Measurements from ENCODE around the gene CEP85L. TPM values are rescaled to one million over a fixed set of nuclear protein-coding genes. Genes with fewer than 3 reads are reported as not detected.

The CEP85L gene
- total and polyA plus RNA-seq, 2 experiments from 2014 or later, result 9.1 to 10.1 TPM

GRCh38 chr6:118656847-118657451 is 5.6 kb upstream of the CEP85L start (continued):
- no peak for TF ChIP-seq CTCF (conservative IDR thresholded peaks at IDR 0.05; ENCODE audit: low read depth in 2 of 2)
- no peak for TF ChIP-seq CREB1 (CRISPR knock-in tag; IDR thresholded peaks at IDR 0.05; ENCODE audit: low read depth)
- TF ChIP-seq STAT1 (IDR thresholded peaks at IDR 0.05; ENCODE audit: unreplicated experiment), result no peak
- TF ChIP-seq JUNB (IDR thresholded peaks at IDR 0.05; ENCODE audit: unreplicated experiment), result no peak
- no peak for TF ChIP-seq ZNF114 (CRISPR knock-in tag; IDR thresholded peaks at IDR 0.05)
- TF ChIP-seq REST (IDR thresholded peaks at IDR 0.05; ENCODE audit: unreplicated experiment), result no peak
- TF ChIP-seq EZH2 (IDR thresholded peaks at IDR 0.05; ENCODE audit: low read depth, unreplicated experiment), result no peak
- no peak for TF ChIP-seq NANOG (IDR thresholded peaks at IDR 0.05; ENCODE audit: borderline replicate concordance)

GRCh38 chr6:118652051-118652615 is 742 bp upstream of the CEP85L start:
- DNase-seq (ENCODE audit: low spot score), result peak; percentile 83
- peaks cover 4% of the 10 kb centered on the region; the same call in 1 of the 2 replicates for H3F3A ChIP-seq (replicated peaks; ENCODE audit: low read depth)
- 0 out of 2 replicates have a peak, but pooled peaks cover 2% of the 10 kb centered on the region for H3K27me3 ChIP-seq (ENCODE audit: insufficient read depth)
- H3K4me2 ChIP-seq, result peak overlapping the region; percentile 85
- peaks cover 21% of the 10 kb centered on the region for H3K79me2 ChIP-seq (replicated peaks; ENCODE audit: insufficient read depth)
- ATAC-seq, result peak; percentile 25
- Mint-ChIP-seq H3K4me1 (peaks cover 18% of the 10 kb centered on the region), H3K27ac (peak overlapping the region; percentile 97), H3K36me3 (ENCODE audit: low read depth) (no peaks in the 10 kb centered on the region), H3K27me3 (ENCODE audit: insufficient read depth, low read depth, poor library complexity) (no peaks in the 10 kb centered on the region), H3K9me3 (no peaks in the 10 kb centered on the region), H3K4me3 (peak overlapping the region; percentile 86)
- peaks cover 27% of the 10 kb centered on the region for H3K4me1 ChIP-seq (ENCODE audit: insufficient read depth)
- H3K4me3 ChIP-seq, result peak overlapping the region; percentile 77
- H2AFZ ChIP-seq, result peak overlapping the region; percentile 10; the same call in 1 of the 2 replicates
- no peaks in the 10 kb centered on the region for H3K36me3 ChIP-seq (ENCODE audit: insufficient read depth)
- H3K9me2 ChIP-seq (ENCODE audit: insufficient read depth), result no peaks in the 10 kb centered on the region; the same call in 1 of the 2 replicates
- H4K20me1 ChIP-seq (replicated peaks; ENCODE audit: insufficient read depth), result no peaks in the 10 kb centered on the region
- peak overlapping the region; percentile 57 for H3K27ac ChIP-seq (ENCODE audit: low read depth)
- TF ChIP-seq REST (IDR thresholded peaks at IDR 0.05; ENCODE audit: unreplicated experiment) (no peak), ETS1 (IDR thresholded peaks at IDR 0.05) (no peak), ZNF114 (CRISPR knock-in tag; IDR thresholded peaks at IDR 0.05) (no peak)
